GM23338 (cell line): ENCODE results near the gene ANO10.

Experiments
- CTCF ChIP-seq, 2 experiments: fragments of 200-600 bp in 1 of 2; sonication (generic) in 1 of 2; conservative IDR thresholded peaks; 2 replicates each; pipeline versions ENCODE4 v1.5.1 to v1.6.1; 2016 to 2017; ENCODE audit warnings: antibody characterized with exemption in 2 of 2, low read depth in 2 of 2, mild to moderate bottlenecking in 2 of 2, moderate library complexity in 1 of 2
- ETS1 ChIP-seq: IDR thresholded peaks from 2 replicates; pipeline ENCODE4 v1.6.1; 2016; ENCODE audit warnings: antibody characterized with exemption
- EZH2 ChIP-seq: fragments of 200-600 bp; sonication (generic); IDR thresholded peaks from one replicate; pipeline ENCODE4 v1.8.0; 2017; ENCODE audit warnings: antibody characterized with exemption, mild to moderate bottlenecking, low read depth; ENCODE audit not compliant: unreplicated experiment
- EZH2phosphoT487 ChIP-seq: fragments of 200-600 bp; sonication (generic); IDR thresholded peaks from one replicate; pipeline ENCODE4 v1.8.1; 2018; ENCODE audit warnings: antibody characterized with exemption; ENCODE audit not compliant: unreplicated experiment
- POLR2AphosphoS5 ChIP-seq: IDR thresholded peaks from 2 replicates; pipeline ENCODE4 v1.6.1; 2016; ENCODE audit warnings: antibody characterized with exemption, low read depth
- ZNF331 ChIP-seq: fragments of 250-450 bp; sonication (Bioruptor Pico); IDR thresholded peaks from 2 replicates; pipeline ENCODE4 v1.5.0; 2020; ENCODE audit warnings: low read depth, mild to moderate bottlenecking, moderate library complexity

GRCh38 chr3:43341788-43342187 is 280.0 kb downstream of the ANO10 start:
- TF ChIP-seq CTCF (conservative IDR thresholded peaks at IDR 0.05; ENCODE audit: low read depth in 2 of 2) (no peak), ZNF331 (CRISPR knock-in tag) (no peak), EZH2 (no peak), EZH2phosphoT487 (no peak), POLR2AphosphoS5 (no peak), ETS1 (no peak)
